Germinal center (tissue), 1 donor: ENCODE data around the gene CHD5.

Experiments used
- DNase-seq: peaks from one replicate; pipeline ENCODE4 v3.0.0; 2012; ENCODE audit warnings: mixed read lengths, low spot score

Gene CHD5

DNA sequence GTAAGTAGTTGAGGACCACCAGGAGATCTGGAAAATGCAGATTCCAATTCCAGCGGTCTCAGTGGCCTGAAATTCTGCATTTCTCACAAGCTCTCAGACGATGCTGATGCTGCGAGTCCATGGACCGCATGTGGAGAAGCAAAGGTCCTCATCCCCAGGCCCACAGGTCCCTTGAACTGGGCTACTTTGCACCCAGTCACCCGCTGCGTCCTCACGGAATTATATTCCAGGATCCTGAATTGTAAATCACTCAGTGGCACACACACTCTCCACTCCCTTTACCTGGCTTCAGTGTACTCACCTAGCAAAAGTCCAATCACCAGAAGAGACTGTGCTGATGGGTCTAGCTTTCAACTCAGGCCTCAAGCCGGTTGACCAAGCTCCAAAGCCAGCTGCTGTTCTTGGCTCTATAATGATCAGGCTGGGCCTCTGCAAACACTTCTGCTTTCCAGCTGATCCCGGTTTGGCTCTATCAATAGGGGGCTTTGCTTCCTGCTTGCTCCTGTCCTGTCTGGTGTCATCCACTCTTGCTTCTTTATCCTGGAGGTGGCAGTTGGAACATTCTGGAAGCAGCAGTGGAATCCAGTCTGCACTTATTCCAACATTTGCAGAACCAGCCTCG, 20.2 kb upstream of the CHD5 start:
- no peak for DNase-seq

DNA sequence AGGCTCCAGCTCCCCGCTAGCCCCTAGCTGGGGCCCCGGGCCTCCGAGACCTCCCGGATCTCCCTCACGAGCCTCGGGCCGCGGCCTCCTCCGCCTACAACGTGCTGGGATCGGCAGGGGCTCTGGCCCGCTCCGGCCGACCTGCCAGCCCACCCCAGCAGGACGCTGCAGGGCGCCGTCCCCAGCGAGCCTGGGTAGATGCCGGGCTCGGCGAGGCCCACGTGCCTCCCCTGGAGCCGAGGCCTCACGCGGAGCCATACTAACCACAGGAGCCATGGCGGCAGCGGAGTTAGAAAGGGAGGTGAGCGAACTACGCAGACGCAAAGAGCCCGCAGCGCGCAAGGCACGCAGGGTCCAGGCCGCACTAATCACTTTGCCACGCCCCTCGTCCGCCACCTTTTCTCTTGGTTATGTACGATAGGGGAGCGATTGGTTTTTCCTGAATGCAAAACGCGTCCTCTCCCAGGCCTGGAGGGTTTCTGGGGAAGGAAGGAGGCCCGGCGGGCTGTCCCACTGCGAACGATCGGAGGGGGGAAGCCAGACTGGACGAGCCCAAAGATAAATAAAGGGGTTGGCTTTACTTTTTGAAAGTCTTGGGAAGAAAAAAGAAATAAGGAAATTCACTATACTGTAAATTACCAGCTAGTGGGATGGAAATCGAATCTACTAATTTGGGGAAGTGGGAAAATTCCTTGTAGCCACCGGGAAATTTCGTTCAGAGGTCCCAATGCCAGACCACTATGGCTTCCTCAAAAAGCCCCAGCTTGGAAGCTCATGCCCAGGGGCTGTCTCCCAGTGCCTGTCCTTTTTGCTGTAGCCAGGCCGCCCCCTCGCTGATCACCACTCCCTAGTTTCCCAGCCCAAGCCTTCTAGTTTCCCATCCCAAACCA, 19.4 kb upstream of the CHD5 start, which contains the start of gene RPL22:
TSS of gene RPL22 (minus strand) at position 298 of the 890 bp plus-strand sequence. CDS start at position 276, 22 bp downstream.
- DNase-seq = peak; percentile 93

- no peak for DNase-seq
These were observed 18.7 kb upstream of the CHD5 start for GRCh38 chr1:6198646-6199297.

DNA sequence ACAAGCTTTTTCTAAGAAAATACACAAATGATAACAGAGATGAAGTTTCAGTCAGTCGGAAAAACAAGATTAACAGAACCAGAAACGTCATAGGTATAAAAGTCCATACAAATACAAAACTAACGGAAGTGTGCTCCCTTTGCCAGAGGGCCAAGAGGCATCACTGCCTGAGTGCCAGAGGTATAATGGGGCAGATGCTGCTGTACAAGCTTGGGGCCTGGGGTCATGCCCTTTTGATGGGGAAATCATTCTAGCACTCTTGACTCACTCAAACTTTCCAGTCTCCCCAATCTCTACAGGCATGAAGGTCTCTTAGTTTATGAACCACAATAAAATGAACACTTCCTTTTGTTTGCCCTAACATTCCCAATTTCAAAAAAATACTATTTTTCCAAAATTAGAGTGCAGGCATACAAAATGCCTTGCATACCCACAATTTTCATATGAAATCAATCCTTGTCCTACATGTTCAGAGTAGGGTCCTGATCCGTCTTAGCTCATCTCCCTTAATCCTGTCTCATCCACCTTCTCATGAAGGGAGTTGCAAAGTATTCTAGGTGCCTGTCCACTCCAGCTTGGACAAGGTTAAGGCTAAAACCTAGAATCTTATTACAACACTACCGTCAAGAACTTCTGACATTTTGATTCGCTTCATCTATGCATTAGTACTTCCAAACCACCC, 17.8 kb upstream of the CHD5 start:
- DNase-seq = no peak

- no peak for DNase-seq
These were observed 11.8 kb upstream of the CHD5 start for GRCh38 chr1:6191968-6192367.

- DNase-seq = no peak
These were observed 8.3 kb upstream of the CHD5 start for GRCh38 chr1:6188466-6188865.

DNA sequence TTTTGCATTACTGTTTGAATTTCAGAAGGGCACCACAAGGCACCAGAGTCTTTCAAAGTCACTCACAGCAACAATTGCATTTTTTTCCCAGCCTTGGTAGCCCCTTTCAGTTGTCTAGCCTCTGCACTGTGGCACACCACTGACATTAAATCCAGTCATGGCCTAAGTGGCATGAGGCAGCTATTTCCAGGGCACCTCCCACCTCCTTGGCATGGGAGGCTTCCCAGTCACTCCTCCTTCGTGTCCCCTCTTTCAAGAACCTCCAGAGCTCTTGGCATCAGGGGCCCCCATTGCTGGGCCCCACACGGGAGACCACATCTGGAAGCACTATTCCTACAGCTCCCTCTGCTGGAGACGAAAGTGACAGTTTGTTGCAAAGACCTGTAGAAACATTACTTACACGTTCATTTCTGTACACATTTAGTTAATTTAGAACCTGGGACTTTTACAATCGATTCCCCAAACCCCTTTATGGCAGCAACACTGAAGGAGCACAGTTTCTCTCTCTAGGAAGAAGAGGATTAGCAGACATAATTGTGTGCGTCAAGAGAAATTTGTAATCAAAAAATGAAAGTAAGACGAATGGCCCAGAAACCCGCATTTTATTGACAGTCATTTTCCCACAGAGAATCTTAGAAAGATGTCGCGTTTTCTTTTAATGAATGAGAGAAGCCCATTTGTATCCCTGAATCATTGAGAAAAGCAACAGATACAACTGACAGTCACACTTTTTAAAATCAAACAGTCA, 5.7 kb upstream of the CHD5 start:
- no peak for DNase-seq

GRCh38 chr1:6185151-6185550, 5.0 kb upstream of the CHD5 start:
- DNase-seq = no peak

- no peak for DNase-seq
These were observed 4.1 kb upstream of the CHD5 start for GRCh38 chr1:6184083-6184783.

DNA sequence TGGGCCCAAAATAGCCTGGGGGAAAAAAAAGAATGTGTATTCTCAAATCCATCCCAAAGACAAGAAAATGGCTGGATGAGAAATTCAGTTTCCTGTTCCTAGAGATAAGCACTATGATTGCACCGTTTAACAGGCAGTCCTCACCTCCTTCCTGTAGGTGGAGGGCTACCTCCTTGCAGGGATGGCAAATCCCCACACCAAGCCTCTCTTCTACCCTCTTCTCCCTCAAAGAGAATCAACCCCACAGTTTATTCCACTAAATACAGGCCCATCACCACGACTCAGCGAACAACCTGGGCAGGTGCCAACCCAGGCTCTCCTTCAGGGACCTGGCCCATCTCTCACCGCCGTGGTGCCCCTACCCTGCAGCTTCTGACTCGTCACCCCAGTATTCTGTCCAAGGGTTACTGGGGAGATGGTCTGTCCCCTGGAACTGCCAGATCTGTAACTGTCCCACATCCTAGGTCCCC, 3.4 kb upstream of the CHD5 start:
- no peak for DNase-seq

GRCh38 chr1:6181347-6181770, 1.2 kb upstream of the CHD5 start:
- DNase-seq = no peak

GRCh38 chr1:6180707-6181311, 688 bp upstream of the CHD5 start:
- DNase-seq = no peak

DNA sequence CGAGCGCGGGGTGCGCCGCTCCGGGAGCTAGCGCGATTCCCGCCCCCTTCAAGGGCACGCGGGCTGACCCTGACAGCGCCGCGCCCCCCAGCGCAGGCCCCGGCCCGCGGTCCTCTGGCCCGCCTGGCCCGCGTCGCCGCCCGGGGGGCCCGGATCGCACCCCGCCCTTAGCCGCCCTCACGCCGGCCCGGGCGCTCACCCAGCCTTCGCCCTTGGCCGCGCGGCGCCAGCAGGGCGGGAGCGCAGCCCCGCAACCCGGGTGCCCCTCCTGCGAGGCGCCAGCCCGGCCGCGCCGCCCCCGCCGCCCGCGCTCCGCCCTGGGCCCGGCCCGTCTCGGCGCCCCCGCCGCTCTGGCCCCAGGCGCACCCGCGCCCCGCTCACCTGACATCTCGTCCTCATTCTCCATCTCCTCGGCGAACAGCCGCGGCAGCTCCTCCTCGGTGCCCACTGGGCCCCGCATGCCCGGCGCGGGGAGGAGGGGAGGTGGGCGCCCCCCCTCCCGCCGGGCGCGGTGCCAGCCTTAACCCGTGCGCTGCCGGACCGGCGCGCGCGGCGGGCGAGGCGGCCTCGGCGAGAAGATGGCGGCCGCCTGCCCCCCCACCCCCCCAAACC, 451 bp downstream of the CHD5 start:
- DNase-seq = no peak

- DNase-seq = no peak
These were observed 1.2 kb downstream of the CHD5 start for GRCh38 chr1:6178751-6179563.

GRCh38 chr1:6177681-6178380, 2.3 kb downstream of the CHD5 start:
- DNase-seq = no peak

GRCh38 chr1:6176779-6177178, 3.3 kb downstream of the CHD5 start:
- no peak for DNase-seq

- no peak for DNase-seq
These were observed 4.7 kb downstream of the CHD5 start for GRCh38 chr1:6175411-6175828.

DNA sequence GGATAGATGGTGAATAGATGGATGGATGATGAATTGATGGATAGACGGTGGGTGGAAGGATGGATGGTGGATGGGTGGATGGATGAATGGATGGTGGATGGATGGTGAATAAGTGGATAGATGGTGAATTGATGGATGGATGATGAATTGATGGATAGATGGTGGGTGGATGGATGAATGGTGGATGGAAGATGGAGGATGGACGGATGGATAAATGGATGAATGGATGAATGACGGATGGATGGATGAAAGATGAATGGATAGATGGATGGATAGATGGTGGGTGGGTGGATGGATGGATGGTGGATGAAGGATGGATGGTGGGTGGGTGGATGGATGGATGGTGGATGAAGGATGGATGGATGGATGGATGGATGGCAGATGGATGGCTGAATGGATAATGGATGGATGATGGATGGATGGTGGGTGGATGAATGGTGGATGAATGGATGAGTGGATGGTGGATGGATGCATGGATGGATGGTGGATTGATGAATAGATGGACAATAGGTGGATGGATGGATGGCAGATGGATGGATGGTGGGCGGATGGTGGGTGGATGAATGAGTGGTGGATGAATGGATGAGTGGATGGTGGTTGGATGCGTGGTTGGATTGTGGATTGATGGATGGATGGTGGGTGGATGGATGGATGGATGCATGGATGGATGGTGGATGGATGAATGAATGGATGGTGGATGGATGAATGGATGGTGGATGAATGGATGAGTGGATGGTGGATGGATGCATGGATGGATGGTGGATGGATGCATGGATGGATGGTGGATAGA, 5.3 kb downstream of the CHD5 start:
- DNase-seq = no peak
